Stimulated activated CD8-positive, alpha-beta memory T cell treated with anti-CD3 and anti-CD28 coated beads, Interleukin-7, amount 100 ng/mL, for 24 hours (primary cell): Measurements from ENCODE around the gene AFAP1.

Source experiments
- DNase-seq: peaks from one replicate; pipeline ENCODE4 v3.0.0-alpha.2; 2020; ENCODE audit warnings: low read depth

Gene AFAP1

DNA sequence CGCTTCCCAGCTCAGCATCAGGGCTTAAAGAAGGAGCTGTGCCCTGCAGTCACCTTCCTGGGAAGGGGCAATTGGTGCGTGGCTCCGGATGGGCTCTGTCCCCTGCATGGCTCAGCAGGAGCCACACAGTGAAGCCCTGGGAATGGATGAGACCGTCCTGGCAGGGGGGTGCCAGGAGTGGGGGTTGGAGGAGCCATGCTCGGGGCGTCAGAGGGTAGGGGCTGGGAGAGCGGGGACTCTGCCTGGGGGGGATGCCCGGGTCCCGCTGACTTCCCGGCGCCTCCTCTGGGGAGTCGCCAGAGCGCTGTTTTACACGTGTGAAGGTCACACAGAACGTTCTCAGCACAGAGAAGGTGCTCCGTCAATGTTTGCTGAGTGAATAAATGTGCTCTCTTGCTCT is 184.1 kb downstream of the AFAP1 start:
- DNase-seq = no peak

DNA sequence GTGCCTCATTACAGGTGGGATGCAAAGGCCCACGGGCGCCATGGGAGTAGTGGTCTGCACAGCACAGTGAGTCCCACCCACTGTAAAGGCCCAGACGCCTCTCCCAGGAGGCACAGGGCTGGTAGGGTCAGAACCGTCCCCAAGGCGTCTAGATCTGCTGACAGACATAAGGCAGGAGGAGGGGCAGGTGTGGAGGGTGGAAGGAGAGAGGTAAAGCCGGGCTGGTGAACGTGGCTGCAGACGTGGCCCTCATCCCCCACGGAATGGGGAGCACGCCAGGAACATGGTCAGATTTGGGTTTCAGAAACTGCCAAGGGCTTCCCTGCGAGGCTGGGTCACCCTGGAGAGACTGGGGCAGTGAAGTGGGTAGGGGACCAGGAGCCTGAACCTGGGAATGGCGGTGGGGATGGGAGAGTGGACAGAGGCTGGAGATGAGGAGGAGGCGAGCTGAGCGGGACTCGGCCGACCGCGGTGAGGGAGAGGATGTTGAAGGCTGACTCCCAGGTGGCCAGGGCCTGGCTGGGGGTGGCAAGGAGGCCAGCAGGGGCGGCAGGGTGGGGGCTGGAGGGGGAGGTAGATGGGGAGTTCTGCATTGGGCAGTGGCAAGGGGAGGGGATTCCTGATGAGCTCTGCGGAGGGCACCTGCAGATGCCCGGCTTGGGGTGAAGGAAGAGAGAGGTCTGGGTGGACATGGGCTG is 184.9 kb downstream of the AFAP1 start:
- DNase-seq = no peak

GRCh38 chr4:7753931-7754465 is 185.7 kb downstream of the AFAP1 start:
- no peak for DNase-seq

DNA sequence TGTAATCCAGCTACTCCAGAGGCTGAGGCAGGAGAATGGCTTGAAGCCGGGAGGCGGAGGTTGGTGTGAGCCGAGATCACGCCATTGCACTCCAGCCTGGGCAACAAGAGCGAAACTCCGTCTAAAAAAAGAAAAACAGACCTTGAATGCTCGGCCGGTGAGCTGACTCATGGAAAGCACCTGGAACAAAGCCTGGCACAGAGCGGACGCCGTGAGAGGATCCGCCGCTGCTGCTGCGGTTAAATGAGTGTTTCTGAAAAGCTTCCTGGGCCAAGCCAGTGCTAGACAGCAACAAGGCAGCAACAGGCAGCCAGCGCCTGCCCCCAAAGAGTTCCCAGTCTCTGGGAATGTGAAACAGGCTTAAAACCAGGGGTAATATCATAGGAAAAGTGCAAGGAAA is 186.4 kb downstream of the AFAP1 start:
- DNase-seq = no peak

GRCh38 chr4:7752649-7753048 is 187.0 kb downstream of the AFAP1 start:
- no peak for DNase-seq

DNA sequence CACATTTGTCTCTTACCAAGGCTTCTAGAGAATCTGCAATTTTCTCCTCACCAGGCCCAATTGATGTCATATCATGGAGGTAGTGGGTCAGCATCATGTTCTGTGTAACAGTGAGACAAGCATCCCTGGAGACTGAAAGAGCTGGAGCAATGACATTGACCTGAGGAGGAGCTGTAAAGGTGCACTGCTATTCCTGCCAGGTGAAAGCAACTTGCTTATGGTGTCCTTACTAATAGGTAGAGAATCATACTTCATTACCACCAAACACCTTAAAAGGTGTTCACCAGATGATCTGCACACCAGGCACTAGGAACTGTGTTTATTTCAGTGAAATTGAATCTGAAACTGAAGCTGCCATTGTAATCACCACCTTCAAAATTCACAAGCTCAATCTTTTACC is 188.7 kb downstream of the AFAP1 start:
- no peak for DNase-seq

DNA sequence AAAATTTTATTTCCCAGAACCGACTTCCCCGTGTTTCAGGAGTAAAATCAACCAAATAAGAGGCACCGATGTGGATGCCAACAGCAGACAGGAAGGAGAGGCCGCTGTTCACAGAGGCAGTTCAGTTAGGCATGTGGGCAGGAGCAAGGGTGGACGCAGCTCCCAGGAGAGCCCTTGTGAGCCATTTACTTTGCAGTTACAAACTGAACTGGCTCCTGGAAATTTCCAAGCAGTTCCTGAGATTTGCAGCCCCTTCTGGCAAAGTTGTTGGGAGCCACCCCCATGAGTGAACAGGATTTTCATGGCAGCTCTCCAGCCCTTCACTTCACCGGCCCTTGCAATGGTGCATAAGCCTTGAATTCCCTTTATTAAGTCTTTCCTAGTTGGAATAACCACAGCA is 189.1 kb downstream of the AFAP1 start:
- no peak for DNase-seq

DNA sequence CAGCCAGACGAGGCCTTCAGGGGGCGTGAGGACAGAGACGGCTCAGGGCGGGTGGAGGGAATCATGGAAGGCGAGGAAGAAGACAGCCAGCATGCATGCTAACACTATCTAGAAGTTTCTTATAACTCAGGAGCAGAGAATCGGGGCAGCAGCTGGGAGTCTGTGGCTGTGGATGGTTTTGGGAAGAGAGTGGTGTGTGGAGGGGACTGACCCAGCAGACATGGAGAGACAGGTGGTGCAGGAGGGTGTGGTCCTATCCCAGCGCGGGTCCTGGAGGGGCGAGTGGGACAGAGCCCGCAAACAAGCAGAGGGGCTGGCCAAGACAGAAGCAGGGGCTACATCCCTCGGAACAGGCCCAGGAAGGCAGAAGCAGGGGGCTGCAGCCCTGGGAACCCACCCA is 192.1 kb downstream of the AFAP1 start:
- DNase-seq = no peak

DNA sequence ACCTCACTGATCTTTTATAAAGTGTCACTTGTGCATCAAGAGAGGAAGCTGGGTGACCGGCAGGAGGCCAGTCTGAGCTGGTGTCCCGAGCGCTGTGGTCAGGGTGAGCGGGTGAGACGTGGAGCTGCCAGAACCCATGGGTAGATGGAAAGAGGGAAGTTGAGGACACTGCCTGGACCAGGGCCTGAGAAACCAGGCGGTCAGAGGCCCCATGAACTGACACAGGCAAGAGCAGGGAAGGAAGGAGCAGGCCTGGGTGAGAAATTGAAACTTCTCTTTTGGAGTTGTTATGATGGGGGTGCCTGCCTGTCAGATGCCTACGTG is 192.6 kb downstream of the AFAP1 start:
- DNase-seq = no peak

DNA sequence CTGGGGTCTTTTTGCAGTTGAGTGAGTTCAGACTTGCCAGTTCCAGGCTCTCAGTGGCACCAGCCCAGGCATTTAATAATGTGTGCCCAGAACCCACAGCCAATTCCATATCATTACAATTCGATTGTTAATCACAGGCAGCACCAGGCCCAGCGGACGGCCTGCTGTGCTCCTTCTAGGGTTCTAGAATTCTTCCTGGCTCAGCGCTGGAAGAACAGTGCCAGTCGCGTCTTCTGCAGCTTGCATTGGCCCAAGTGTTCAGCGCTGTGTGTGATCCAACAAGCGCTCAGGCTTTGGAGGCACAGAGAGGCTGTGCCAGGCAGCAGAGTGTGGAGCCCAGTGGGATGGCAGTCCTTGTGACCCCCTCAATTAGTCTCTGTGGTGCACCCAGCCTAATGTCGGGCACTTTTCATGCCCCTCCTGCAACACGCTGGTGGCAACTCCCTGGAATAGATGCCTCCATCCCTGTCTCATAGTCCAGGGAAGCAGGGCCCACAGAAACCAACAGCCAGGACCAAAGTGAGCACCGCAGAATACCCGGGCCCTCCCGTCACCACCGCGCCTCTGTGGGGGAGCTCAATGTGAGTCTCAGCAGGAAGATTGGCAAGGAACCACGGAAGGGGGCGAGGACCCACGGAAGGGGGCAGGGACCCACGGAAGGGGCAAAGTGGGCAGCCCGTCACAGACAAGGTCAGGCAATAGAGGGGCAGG is 193.2 kb downstream of the AFAP1 start:
- DNase-seq = no peak

- DNase-seq = no peak
These were observed 194.3 kb downstream of the AFAP1 start for GRCh38 chr4:7745301-7745885.

DNA sequence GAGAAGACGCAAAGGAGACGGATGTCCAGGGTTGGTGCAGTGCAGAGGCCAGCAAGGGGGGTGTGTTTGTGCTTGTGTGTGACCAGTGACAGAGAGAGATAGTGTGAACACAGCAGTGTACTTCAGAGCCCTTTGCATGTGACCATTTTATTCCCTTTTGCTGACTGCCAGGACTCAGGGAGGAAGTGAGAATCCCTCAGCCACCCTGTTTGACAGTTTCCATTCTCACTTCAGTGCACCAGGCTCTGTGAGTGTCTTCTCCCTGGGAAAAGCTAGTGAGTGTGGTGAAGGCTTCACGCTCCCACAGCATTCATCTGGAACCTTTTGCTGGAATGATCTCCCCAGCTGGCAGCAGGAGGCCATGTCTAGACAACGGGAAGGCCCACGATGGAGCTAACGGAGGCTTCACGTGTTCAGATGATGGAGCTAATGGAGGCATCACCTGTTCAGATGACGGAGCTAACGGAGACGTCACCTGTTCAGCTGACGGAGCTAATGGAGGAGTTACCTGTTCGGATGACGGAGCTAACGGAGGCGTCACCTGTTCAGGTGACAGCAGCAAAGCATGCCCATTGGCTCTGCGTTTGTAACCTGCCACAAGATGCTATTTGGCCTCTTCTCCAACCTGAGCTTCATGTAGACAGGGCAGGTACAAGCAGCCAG is 195.4 kb downstream of the AFAP1 start:
- DNase-seq = no peak

DNA sequence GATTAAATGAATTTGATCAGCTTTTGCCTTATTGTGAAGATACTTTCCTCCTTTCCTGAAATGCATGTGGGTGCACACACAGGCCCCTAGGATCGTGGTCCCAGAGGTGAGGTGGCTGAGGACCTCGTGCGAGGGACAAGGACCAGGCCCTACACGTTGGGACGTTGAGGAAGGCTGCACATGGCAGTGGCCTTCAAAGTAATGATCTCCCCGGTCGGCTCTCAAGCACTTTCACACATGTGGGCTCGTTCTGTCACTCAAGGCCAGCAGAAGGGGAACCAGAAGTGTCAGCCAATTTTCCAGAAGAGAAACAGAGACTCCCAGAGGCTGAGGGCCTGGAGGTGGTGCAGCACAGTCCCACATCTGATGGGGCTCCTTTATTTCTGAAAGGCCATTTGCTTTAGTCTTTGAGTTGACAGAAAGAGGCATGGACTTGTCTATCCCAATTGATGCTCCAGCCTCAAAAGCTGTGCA is 196.8 kb downstream of the AFAP1 start:
- DNase-seq = no peak

GRCh38 chr4:7741946-7742806 is 197.5 kb downstream of the AFAP1 start:
- no peak for DNase-seq

DNA sequence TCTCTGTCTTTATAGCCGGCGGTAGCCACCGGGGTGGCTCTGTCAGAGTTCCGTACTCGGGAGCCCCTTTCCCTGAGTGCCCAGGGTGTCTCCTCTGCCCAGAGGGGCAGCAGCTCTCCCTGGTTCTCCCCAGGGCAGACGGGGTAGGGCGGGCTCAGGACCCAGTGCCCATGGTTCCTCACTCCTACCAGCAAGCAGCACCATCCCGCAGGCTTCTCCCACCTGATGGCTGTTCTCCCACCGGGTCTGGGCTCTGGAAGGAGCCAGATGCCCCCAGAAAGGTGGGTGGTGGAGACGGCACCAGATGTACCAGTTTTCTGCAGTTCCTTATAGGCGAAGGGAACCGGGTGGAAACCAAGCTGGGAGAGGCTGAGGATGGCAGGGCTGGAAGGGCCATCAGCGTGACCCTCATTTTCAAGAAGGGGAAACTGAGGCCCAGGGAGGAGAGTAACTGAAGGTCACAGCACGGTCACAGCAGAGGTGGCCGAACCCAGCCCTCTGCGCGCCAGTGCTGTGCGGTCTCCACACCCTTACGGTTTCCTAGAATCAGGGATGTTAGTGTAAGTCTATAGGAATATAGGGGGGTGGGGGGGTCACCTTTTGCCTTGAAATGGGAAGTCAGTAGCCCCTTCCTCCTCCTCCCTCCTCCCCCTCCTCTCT is 198.7 kb downstream of the AFAP1 start:
- DNase-seq = no peak

DNA sequence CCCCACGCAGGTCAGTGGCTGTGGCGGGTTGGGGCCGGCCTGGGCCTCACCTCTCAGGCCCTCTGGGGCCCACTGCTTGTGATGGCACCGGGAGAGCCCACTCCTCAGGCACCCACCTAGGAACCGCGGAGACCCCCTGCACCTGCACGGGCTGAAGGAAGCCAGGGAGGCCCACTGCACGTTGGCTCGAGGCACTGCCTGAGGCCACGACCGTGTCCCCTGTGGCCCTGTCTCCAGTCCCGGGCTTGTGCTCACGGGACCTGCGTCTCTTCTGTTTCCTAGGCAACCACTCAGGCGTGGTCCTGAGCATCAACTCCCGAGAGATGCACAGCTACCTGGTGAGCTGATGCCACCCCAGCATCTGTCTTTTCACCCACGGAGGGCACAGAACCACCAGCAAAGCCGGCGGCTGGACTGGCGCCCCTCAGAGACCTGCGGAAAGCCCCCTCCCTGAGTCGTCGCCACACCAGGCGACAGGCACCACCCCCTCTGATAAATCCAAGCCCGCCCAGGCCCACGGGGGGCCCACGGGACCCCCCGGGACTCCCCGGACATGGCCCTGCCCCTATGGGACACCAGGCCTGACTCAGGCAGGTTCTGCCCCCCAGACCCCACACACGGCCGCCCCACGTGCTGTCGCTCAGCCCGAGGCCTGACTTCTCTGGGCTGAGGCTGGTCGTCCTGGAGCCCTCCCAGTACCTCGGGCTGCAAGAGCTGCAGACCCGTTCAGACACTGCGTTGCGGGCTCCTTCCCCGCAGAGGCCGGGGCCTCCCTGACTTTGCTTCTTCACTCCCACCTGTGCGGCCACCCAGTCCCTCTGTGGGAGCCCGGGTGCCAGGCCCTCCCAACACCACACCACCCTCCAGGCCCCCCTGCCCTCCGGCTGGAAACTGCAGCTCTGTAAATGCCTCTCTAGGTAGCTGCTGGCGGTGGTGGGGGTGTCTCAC is 199.5 kb downstream of the AFAP1 start:
- no peak for DNase-seq

DNA sequence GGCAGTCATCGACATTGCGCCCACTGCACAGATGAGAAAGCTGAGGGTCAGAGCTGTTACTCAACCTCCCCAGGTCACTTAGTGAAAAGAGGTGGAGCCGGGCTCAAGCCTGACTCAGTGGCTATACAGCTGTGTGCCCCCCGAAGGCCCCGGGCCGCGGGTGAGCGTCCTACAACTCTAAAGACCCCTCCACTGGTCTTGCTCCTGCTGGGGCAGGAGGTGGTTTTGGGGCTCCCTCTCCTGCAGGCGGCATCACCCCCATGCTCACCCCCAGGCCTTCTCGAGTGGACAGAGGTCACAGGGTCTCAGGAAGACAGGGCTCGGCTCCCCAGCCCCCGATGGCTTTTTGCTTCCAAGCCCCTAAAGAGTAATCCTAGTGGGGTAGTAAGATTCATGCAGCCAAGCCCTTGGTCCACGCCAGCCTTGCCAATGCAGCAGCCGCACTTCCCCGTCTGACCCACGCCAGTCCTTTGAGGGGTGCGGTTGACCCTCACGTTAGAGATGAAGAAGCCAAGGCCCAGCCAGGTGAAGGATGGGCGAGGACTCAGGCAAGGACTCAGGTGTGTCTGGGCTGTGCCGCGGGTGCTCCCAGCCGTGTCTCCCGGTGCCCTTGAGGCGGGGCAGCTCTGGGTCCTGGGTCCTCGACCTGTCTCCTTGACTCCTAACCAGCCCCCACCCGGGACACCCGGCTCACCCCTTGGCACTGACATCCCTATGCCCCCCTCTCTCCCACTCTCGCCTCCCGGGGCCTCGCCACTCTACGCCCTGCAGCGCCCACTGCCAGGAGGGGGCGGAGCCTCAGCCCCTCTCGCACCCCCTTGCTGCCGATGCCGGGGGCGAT is 200.4 kb downstream of the AFAP1 start:
- no peak for DNase-seq

GRCh38 chr4:7738458-7739076 is 201.1 kb downstream of the AFAP1 start:
- DNase-seq = no peak
